ENCODE data around the gene ZRSR2. TPM values are rescaled to one million over a fixed set of nuclear protein-coding genes. Genes with fewer than 3 reads are reported as not detected.

Gene ZRSR2
- polyA plus RNA-seq, 1 donor from 2014 or later: 11.2 TPM

DNA sequence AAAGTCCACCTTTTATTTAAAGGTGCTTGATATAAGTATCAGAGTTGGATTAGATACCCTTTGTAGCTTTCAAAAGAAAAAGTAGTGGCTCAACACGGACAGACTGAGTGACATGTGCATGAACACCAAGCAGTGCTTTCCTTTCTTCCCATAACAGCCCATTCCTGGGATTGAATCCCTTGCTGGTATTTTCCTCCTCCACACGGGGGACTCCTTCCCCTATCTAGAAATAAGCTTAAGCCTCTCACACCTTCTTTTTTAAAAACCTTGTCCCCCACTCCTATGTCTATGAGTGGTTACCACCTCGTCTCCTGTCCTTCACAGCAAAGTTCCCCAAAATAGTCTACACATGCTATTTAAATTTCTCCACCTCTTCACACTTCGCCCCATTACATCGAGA is 59.3 kb downstream of the ZRSR2 start:
- H3K4me2 ChIP-seq (ENCODE audit: low read length): no peak overlapping the region
- no peak overlapping the region for H2AFZ ChIP-seq (ENCODE audit: low read depth, low read length)
- H3K9me2 ChIP-seq (ENCODE audit: insufficient read depth, low read length): no peaks in the 10 kb centered on the region
- H3K27me3 ChIP-seq (ENCODE audit: insufficient read depth, low read depth, low read length): no peaks in the 10 kb centered on the region
- H3K4me3 ChIP-seq (ENCODE audit: low read length): no peak overlapping the region
- peaks cover 15% of the 10 kb centered on the region for H3K79me2 ChIP-seq (replicated peaks; ENCODE audit: insufficient read depth, low read length)
- H3K36me3 ChIP-seq (ENCODE audit: insufficient read depth, low read length): no peaks in the 10 kb centered on the region
- no peaks in the 10 kb centered on the region for H3K9me3 ChIP-seq (ENCODE audit: low read length)
- no peak overlapping the region for H3K27ac ChIP-seq (ENCODE audit: low read length)
- no peak overlapping the region for H3K9ac ChIP-seq (ENCODE audit: low read length)
- TF ChIP-seq SMC3 (conservative IDR thresholded peaks at IDR 0.05; ENCODE audit: poor library complexity) (peak; percentile 41), RAD21 (conservative IDR thresholded peaks at IDR 0.05) (peak; percentile 50), TAF1 (IDR thresholded peaks at IDR 0.05; ENCODE audit: low read depth) (no peak), EZH2 (IDR thresholded peaks at IDR 0.05; ENCODE audit: borderline replicate concordance, insufficient read depth, low read length, poor library complexity, severe bottlenecking) (no peak), POLR2AphosphoS5 (IDR thresholded peaks at IDR 0.05) (no peak), EP300 (conservative IDR thresholded peaks at IDR 0.05; ENCODE audit: poor library complexity, severe bottlenecking) (no peak)
- TF ChIP-seq, protein P1, sequence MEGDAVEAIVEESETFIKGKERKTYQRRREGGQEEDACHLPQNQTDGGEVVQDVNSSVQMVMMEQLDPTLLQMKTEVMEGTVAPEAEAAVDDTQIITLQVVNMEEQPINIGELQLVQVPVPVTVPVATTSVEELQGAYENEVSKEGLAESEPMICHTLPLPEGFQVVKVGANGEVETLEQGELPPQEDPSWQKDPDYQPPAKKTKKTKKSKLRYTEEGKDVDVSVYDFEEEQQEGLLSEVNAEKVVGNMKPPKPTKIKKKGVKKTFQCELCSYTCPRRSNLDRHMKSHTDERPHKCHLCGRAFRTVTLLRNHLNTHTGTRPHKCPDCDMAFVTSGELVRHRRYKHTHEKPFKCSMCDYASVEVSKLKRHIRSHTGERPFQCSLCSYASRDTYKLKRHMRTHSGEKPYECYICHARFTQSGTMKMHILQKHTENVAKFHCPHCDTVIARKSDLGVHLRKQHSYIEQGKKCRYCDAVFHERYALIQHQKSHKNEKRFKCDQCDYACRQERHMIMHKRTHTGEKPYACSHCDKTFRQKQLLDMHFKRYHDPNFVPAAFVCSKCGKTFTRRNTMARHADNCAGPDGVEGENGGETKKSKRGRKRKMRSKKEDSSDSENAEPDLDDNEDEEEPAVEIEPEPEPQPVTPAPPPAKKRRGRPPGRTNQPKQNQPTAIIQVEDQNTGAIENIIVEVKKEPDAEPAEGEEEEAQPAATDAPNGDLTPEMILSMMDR (IDR thresholded peaks at IDR 0.05; ENCODE audit: poor library complexity, severe bottlenecking): peak; percentile 46
- no peaks in the 10 kb centered on the region for H3F3A ChIP-seq (ENCODE audit: insufficient read depth, low read length, poor library complexity, severe bottlenecking)
- no peaks in the 10 kb centered on the region for H4K20me1 ChIP-seq (ENCODE audit: insufficient read depth)

DNA sequence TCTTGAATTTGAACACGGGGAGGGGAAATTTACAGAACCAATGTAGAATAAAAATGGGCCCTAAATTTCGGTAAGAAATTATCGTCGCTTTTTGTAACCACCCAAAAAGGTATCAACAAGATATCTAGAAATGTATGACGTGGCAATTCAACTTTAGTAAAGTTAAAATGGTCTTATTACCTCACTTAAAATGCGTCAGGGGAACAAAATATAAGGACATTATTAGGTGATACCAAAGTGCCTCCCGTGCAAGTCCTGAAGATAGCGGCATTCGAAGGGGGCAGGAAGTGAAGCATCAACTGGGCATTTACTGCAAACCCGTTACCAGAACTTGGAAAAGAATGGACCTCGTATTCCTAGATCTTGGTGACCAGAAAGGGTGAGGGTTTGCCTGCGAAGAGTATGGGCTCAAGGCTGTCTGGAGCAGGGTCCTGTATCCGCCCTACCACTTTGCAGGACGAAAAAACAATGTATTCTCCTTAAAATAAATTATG is 63.3 kb downstream of the ZRSR2 start:
- Histone ChIP-seq H3F3A (ENCODE audit: insufficient read depth, low read length, poor library complexity, severe bottlenecking) (no peaks in the 10 kb centered on the region), H3K9me3 (ENCODE audit: low read length) (no peaks in the 10 kb centered on the region), H3K4me3 (ENCODE audit: low read length) (peak overlapping the region; percentile 79), H3K27me3 (ENCODE audit: insufficient read depth, low read depth, low read length) (no peaks in the 10 kb centered on the region), H3K27ac (ENCODE audit: low read length) (peak overlapping the region; percentile 37), H3K4me2 (ENCODE audit: low read length) (peak overlapping the region; percentile 62), H3K79me2 (replicated peaks; ENCODE audit: insufficient read depth, low read length) (peaks cover 15% of the 10 kb centered on the region), H4K20me1 (ENCODE audit: insufficient read depth) (no peaks in the 10 kb centered on the region), H3K36me3 (ENCODE audit: insufficient read depth, low read length) (no peaks in the 10 kb centered on the region), H3K9me2 (ENCODE audit: insufficient read depth, low read length) (no peaks in the 10 kb centered on the region), H2AFZ (ENCODE audit: low read depth, low read length) (peak overlapping the region; percentile 4), H3K9ac (ENCODE audit: low read length) (peak overlapping the region; percentile 69)
- TF ChIP-seq MXI1 (conservative IDR thresholded peaks at IDR 0.05; ENCODE audit: poor library complexity, severe bottlenecking): no peak
- TF ChIP-seq SMC3 (conservative IDR thresholded peaks at IDR 0.05; ENCODE audit: poor library complexity): no peak
- no peak for TF ChIP-seq EZH2 (IDR thresholded peaks at IDR 0.05; ENCODE audit: borderline replicate concordance, insufficient read depth, low read length, poor library complexity, severe bottlenecking)
- TF ChIP-seq, protein P1 (IDR thresholded peaks at IDR 0.05; ENCODE audit: poor library complexity, severe bottlenecking): no peak
- no peak for TF ChIP-seq TAF1 (IDR thresholded peaks at IDR 0.05; ENCODE audit: low read depth)
- TF ChIP-seq POLR2AphosphoS5 (IDR thresholded peaks at IDR 0.05): no peak
- TF ChIP-seq, protein P2, sequence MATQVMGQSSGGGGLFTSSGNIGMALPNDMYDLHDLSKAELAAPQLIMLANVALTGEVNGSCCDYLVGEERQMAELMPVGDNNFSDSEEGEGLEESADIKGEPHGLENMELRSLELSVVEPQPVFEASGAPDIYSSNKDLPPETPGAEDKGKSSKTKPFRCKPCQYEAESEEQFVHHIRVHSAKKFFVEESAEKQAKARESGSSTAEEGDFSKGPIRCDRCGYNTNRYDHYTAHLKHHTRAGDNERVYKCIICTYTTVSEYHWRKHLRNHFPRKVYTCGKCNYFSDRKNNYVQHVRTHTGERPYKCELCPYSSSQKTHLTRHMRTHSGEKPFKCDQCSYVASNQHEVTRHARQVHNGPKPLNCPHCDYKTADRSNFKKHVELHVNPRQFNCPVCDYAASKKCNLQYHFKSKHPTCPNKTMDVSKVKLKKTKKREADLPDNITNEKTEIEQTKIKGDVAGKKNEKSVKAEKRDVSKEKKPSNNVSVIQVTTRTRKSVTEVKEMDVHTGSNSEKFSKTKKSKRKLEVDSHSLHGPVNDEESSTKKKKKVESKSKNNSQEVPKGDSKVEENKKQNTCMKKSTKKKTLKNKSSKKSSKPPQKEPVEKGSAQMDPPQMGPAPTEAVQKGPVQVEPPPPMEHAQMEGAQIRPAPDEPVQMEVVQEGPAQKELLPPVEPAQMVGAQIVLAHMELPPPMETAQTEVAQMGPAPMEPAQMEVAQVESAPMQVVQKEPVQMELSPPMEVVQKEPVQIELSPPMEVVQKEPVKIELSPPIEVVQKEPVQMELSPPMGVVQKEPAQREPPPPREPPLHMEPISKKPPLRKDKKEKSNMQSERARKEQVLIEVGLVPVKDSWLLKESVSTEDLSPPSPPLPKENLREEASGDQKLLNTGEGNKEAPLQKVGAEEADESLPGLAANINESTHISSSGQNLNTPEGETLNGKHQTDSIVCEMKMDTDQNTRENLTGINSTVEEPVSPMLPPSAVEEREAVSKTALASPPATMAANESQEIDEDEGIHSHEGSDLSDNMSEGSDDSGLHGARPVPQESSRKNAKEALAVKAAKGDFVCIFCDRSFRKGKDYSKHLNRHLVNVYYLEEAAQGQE (IDR thresholded peaks at IDR 0.05; ENCODE audit: borderline replicate concordance): no peak
- no peak for TF ChIP-seq EP300 (conservative IDR thresholded peaks at IDR 0.05; ENCODE audit: poor library complexity, severe bottlenecking)
- no peak for TF ChIP-seq RAD21 (conservative IDR thresholded peaks at IDR 0.05)

Data from neural cell (in vitro differentiated cells).